Right lobe of liver (tissue), 6 donors: ENCODE results near the gene CCDC30. TPM values are rescaled to one million over a fixed set of nuclear protein-coding genes. Genes with fewer than 3 reads are reported as not detected.
A peak's percentile ranks its signal among the peaks of the same experiment; 100 is the strongest.

Experiments
- ATAC-seq, 4 donors: fragments of 200-7000 bp; cut with Tn5 transposase; one replicate each; pipeline ENCODE4 v1.9.1; 2020; ENCODE audit warnings: mild to moderate bottlenecking in 4 of 4, moderate library complexity in 4 of 4
- DNase-seq, 3 donors: peaks; one replicate each; pipeline ENCODE4 v3.0.0-alpha.2; 2020
- H3K27ac ChIP-seq, 3 donors: fragments of 200-600 bp; one replicate each; pipeline ENCODE4 v1.8.0; 2022
- H3K27me3 ChIP-seq, 2 donors: fragments of 200-600 bp; one replicate each; pipeline ENCODE4 v1.8.0; 2022
- H3K36me3 ChIP-seq, 4 donors: fragments of 200-600 bp; sonication (generic) in 1 of 4; one replicate each; pipeline versions ENCODE4 v1.5.1 to v1.8.0; 2017 to 2022; ENCODE audit warnings: control low read depth in 1 of 4
- H3K4me1 ChIP-seq, 4 donors: fragments of 200-600 bp; sonication (generic) in 1 of 4; one replicate each; pipeline versions ENCODE4 v1.5.1 to v1.8.0; 2017 to 2022; ENCODE audit warnings: control low read depth in 1 of 4
- H3K4me3 ChIP-seq, 3 donors: fragments of 200-600 bp; one replicate each; pipeline ENCODE4 v1.8.0; 2022
- H3K9me3 ChIP-seq, 4 donors: fragments of 200-600 bp; sonication (generic) in 1 of 4; one replicate each; pipeline versions ENCODE4 v1.5.1 to v1.8.0; 2017 to 2022; ENCODE audit warnings: control low read depth in 1 of 4
- CTCF ChIP-seq, 4 donors: fragments of 200-600 bp in 3 of 4; fragments of 450-650 bp in 1 of 4; IDR thresholded peaks; one replicate each; pipeline versions ENCODE4 v1.5.1 to v1.8.0; 2016 to 2022; ENCODE audit warnings: antibody characterized with exemption in 4 of 4, mild to moderate bottlenecking in 2 of 4
- POLR2A ChIP-seq: fragments of 450-650 bp; IDR thresholded peaks from one replicate; pipeline ENCODE4 v1.6.1; 2017; ENCODE audit warnings: antibody characterized with exemption, mild to moderate bottlenecking
- WGBS: methylation state at CpG from one replicate; pipeline ENCODE4 v1.1.6; 2018; ENCODE audit warnings: low coverage, low lambda C conversion rate; ENCODE audit not compliant: insufficient coverage; ENCODE audit errors: missing lambda C conversion rate; 5-methylcytosine and 5-hydroxymethylcytosine counted together
- intact Hi-C, 2 donors: fragments of 100-400 bp; cut with DNase I; formaldehyde crosslinking; loops; one replicate each; pipeline versions ENCODE4 v1.11.2 to v1.14.1; 2022
- total RNA-seq, 6 experiments: library from RNA; depleted of rRNA in 2 of 6; stranded (reverse); fragments of >200 nt in 2 of 6; fragmentation: NEBNext Ultra II Directional in 3 of 6; extraction: Animal tissue kit (Norgen Biotek cat#: 25700) in 3 of 6; gene quantifications; one replicate each; pipeline versions ENCODE4 v1.1.0 to v1.2.4, GENCODE V29; 2016 to 2023
- donor health status: DM: no; HTN: yes; CAD: no.
- donor health status: DM: no; HTN: no; CAD: no.
- donor health status: DM: no; HTN: no; CAD: no.
- donor health status: DM: no; HTN: yes; CAD: no.
- donor health status: DM: no; HTN: yes; CAD: no.

CCDC30 gene
- total RNA-seq, 6 experiments from 2014 or later: 0.37 to 1.4 (median 1.0) TPM

- no peak for DNase-seq
- Histone ChIP-seq H3K27me3 (no peaks in the 10 kb centered on the region), H3K36me3 (peaks cover 0 to 11% (median 10%) of the 10 kb centered on the region in 4 donors), H3K4me1 (peaks cover 0 to 41% (median 9%) of the 10 kb centered on the region in 4 donors), H3K4me3 (no peak overlapping the region), H3K27ac (no peak overlapping the region), H3K9me3 (no peaks in the 10 kb centered on the region)
- ATAC-seq: peak in 3 of 4 donors; percentile 46 to 69 (median 53)
- intact Hi-C loops: no loop called here
- 6% methylated on average over 5 of the region's 5 CpGs for WGBS
- TF ChIP-seq POLR2A: no peak
- TF ChIP-seq CTCF (IDR thresholded peaks at IDR 0.05): no peak
These were observed 229.4 kb downstream of the CCDC30 start for GRCh38 chr1:42692461-42692860.

- no peak overlapping the region for H3K27ac ChIP-seq
- DNase-seq (no peak), ATAC-seq (no peak)
- peaks cover 0 to 40% (median 9%) of the 10 kb centered on the region in 4 donors for H3K4me1 ChIP-seq
- intact Hi-C loops: no loop called here
- TF ChIP-seq POLR2A (no peak), CTCF (IDR thresholded peaks at IDR 0.05) (no peak)
- peaks cover 0 to 16% (median 12%) of the 10 kb centered on the region in 4 donors for H3K36me3 ChIP-seq
- no peaks in the 10 kb centered on the region for H3K9me3 ChIP-seq
- no peak overlapping the region for H3K4me3 ChIP-seq
- WGBS: 71% methylated on average over 2 of the region's 2 CpGs
- no peaks in the 10 kb centered on the region for H3K27me3 ChIP-seq
These were observed 229.8 kb downstream of the CCDC30 start for GRCh38 chr1:42692911-42693310.

- TF ChIP-seq POLR2A: no peak
- TF ChIP-seq CTCF (IDR thresholded peaks at IDR 0.05): no peak
- H3K4me3 ChIP-seq: no peak overlapping the region
- 87% methylated on average over 4 of the region's 4 CpGs for WGBS
- intact Hi-C loops: no loop called here
- no peaks in the 10 kb centered on the region for H3K4me1 ChIP-seq
- no peaks in the 10 kb centered on the region for H3K27me3 ChIP-seq
- H3K36me3 ChIP-seq: peaks cover 12 to 68% (median 36%) of the 10 kb centered on the region in 4 donors
- no peak overlapping the region for H3K27ac ChIP-seq
- ATAC-seq (no peak), DNase-seq (no peak)
- H3K9me3 ChIP-seq: no peaks in the 10 kb centered on the region
These were observed 235.2 kb downstream of the CCDC30 start for GRCh38 chr1:42698081-42698813.

- TF ChIP-seq POLR2A: no peak
- TF ChIP-seq CTCF (IDR thresholded peaks at IDR 0.05): no peak
- Histone ChIP-seq H3K27ac (no peak overlapping the region), H3K27me3 (no peaks in the 10 kb centered on the region), H3K4me1 (no peaks in the 10 kb centered on the region), H3K36me3 (peaks cover 14 to 83% (median 36%) of the 10 kb centered on the region in 4 donors), H3K4me3 (no peak overlapping the region), H3K9me3 (no peaks in the 10 kb centered on the region)
- intact Hi-C loops: no loop called here
- ATAC-seq (no peak), DNase-seq (no peak)
These were observed 236.9 kb downstream of the CCDC30 start for GRCh38 chr1:42700006-42700405.
